Esophagus muscularis mucosa (tissue), 3 donors: ENCODE data around the gene LRIT2.

Experiments used
- CTCF ChIP-seq, 3 experiments: fragments of 200-600 bp in 2 of 3; fragments of 450-650 bp in 1 of 3; sonication (generic) in 2 of 3; IDR thresholded peaks; one replicate each; pipeline ENCODE4 v1.5.1; 2017 to 2019; ENCODE audit warnings: antibody characterized with exemption in 3 of 3, mild to moderate bottlenecking in 2 of 3, moderate library complexity in 1 of 3
- POLR2A ChIP-seq: fragments of 450-650 bp; IDR thresholded peaks from one replicate; pipeline ENCODE4 v1.6.1; 2017; ENCODE audit warnings: antibody characterized with exemption, moderate library complexity, mild to moderate bottlenecking, low read depth
- POLR2AphosphoS5 ChIP-seq, 2 donors: sonication (generic); formaldehyde crosslinking; IDR thresholded peaks; one replicate each; pipeline ENCODE4 v1.6.1; 2017; ENCODE audit warnings: antibody characterized with exemption in 2 of 2

DNA sequence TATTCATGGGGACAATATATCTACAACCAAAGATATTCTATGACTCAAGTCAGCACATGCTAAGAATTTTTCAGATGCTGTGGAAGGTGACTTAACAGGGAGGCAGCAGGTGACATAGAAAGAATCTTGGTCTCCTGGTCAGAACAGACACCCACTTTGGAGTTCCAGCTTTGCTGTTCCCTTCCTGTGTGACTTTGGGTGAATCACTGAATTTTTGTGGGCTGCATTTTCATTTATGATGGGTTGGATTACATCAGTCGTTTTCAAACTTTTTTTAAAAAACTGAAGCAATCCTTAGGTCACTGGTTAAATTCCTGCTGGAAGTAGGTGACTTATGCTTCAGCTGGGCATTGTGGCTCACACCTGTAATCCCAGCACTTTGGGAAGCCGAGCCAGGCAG lies 44.4 kb upstream of the LRIT2 start:
- TF ChIP-seq POLR2AphosphoS5 (IDR thresholded peaks at IDR 0.05) (no peak), CTCF (IDR thresholded peaks at IDR 0.05) (no peak), POLR2A (no peak)
